Activated CD4-positive, alpha-beta T cell treated with anti-CD3 and anti-CD28 coated beads, Interleukin-2, Interleukin-4, amounts not matched to agents 100 ng/mL and 50 ng/mL, durations not matched to agents 16 hours and 8 hours (primary cell): ENCODE measurements around the gene ATG2A.

Experiments used
- DNase-seq: peaks from one replicate; pipeline ENCODE4 v3.0.0-alpha.2; 2020; ENCODE audit warnings: low spot score

ATG2A gene

DNA sequence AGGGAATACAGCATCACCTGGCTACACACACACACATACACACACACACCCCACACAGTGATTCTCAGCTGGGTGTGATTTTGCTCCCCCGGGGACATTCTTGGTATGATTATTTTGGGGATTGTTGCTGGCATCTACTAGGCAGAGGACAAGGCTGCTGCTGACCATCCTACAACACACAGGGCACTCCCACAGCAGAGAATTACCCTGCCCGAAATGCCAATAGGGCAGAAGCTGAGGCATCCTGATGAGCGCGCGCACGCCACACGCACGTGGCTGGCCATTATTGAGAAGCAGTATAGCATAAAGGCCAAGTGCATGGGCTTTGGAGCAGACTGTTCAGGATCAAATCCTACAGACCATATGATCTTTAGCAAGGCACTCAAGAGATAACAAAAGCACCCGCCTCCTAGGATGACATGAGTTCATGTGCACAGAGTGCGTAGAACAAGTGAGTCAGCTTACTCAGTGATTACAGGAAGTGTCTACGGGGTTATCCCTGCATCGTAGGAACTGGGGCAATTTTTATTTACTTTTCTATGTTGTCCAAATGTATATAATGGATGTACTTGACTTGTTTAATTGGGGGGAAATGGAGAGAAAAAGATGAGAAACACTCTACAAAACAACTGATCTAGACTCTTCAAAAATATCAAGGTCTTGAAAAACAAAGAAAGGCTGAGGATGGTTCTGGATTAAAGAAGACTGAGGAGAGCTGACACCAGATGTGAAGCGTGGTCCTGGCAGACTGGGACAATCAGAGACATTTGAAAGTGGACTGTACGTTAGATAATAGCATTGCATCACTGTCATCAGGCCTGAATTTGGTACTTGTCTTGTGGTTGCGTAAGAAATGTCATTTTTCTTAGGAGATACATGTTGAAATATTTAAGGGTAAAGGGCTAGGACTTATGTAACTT, 31.4 kb downstream of the ATG2A start:
- peak; percentile 60 for DNase-seq

DNA sequence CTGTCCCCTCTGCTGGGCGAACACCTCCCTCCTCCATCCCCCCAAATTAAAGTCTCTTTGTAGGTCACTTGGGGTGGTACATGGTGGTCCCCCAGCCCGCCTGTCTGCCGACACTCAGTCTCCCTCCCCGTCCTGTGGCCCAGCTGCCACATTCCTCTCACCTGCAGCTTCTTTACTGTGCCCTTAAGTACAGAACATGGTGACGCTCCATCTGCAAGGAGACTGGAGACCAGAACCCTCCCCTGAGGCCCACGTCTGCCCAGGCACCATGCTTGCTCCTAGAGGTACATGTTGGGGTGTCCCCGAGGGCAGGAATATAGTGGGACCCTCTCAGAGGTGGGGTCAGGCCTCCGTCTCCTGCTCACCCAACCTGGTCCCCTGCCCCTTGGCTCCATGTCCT, 33.0 kb downstream of the ATG2A start:
- DNase-seq = no peak

DNA sequence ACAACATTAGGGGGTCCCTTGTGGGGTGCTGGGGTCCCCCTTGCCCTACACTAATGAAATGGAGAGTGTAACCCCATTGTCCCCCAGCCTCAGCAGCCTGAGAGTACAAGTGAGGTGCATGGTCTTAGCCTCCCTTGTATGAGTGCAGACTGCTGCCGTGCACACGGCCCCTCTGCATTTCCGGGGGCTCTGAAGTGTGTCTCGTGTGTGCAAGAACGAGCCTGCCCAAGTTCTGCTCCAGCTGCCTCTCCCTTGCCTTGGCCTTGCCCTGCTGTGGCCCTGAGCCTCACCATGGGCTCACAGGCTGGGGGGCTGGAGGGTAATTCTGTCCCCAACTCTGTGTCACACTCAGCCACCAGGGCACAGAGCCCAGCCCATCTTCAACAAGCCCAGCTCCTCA, 33.4 kb downstream of the ATG2A start:
- no peak for DNase-seq

DNA sequence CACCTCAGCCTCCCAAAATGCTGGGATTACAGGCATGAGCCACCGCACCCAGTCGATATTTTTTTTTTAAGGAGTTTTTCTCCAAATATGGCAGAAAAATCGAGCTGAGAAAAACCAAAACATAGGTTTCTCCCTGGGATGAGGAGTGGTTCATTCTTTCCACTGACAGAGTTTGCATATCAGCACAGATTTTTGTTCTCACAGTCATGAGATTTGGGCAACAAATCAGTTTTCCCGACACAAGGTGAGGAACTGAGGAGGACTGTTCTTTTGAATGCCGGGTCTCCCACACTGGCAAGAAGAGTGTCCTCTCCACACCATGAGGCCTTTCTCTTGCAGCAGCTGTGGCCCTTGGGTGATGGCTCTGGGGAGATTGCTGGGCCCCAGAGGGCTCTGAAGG, 34.8 kb downstream of the ATG2A start:
- DNase-seq = no peak

DNA sequence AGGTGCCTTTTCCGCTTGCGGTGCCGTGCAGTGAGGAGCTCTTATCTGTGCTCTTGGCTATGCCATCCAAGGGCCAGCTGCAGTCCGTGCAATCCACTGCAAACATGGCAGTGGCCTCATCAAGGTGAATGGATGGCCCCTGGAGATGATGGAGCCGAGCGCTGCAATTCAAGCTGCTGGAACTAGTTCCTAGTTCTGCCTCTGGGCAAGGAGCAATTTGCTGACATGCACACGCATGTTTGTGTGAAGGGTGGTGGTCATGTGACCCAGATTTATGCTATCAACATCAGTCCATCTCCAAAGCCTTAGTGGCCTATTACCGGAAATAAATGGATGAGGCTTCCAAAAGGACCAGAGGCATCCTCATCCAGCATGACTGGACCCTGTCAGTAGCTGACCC, 35.5 kb downstream of the ATG2A start:
- DNase-seq = no peak

DNA sequence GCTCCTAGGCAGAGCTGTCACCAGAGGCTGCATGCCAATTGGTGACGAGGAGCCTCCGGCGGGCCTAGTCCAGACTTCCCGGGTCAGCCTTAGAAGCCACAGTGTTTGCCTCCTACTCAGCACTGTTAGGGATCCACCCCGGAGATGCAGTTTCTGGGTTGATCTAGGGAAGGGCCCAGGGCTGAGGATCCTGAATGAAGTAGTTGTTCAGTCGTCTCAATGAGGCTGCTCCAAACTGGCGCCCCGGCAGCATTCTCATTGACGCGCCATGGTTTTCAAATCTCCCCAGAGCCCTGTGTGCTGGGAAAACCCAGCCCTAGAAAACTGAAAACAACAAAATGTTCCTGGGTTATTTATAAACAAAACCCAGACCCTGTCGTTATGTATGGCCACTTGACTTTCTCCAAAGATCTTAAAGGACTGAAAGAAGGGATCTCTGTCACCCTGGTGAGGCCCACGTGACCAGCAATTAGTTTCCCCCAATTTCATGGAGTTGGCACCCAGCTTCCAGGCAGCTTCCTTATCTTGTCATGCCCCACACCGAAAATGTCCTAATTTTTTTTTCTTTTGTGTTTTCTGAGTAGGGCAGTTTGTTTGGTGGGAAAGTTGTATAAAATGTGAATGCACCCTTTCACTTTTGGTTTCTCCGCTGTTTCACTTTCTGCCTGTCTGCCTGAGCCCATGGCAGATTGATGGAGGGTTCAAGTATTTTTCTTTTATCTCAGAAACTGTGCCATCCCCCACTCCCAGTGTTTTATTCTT, 36.6 kb downstream of the ATG2A start:
- peak; percentile 60 for DNase-seq

DNA sequence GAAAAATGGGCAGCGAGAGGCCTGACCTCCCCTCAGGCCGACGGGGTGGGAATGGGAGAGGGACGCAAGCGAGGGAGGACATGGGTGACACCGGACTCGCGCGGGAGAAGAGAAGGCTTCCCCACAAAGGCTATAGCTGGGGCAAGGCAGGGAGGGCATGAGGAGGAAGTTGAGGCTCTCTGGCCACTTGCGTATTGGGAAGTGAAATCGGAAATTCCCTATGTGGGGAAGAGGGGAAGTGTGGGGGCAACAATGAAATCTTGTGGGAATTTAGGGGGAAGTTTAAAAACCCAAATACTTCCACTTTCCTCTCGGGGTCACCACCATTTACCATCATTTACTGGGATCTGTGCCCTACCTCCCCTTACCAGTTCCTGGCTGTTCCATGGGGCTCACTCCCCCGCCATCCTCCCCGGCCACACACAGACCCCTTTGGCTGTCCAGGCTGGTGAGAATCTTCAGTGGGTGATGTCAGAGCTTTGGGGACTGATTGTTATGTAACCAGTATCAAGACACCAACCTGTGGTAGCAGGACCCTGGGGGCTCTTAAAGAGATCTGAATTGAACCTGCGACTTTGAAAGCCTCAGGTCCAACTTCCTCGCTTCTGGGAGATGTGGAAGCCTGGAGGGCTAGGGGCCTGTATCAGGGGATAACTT, 37.6 kb downstream of the ATG2A start:
- no peak for DNase-seq

DNA sequence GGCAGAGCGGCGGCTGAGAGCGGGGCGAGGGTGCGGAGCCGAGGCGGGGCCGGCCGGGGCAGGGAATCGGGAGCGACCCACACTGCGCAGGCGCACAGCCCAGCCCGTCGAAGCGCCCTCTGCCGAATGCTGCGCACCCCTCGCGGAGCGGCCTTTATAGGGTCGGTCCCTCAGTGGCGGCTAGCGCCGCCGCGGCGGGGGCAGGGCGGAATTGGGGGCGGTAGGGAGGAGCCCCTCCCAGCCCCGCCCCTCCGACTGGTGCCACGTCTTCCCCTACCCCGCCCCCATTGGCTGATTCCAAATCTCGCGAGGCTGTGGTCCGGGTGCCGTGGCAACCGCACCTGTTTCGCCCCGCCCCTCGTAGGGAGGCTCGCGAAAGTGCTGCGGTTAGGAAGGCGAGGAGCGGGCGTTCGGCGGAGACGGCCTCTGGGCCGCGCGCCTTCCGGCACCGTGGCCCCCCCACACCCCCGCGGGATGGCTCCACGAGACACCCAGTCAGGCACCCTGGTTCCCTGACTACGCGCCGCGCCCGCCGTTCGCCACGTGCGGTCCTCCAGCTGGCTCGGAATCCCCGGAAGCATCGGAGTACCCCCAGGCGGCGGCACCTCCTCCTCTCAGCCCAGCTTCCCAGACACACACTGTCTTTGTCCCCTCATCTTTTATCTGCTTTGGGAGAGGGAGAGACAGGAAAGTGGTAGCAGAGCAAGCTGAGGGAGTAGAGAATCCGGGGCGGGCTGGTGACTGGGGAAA, 38.3 kb downstream of the ATG2A start, which contains the start of gene EHD1:
TSS of gene EHD1 (minus strand) at position 128 of the 750 bp plus-strand sequence. CDS start 157 bp downstream, outside the sequence.
- peak; percentile 100 for DNase-seq

DNA sequence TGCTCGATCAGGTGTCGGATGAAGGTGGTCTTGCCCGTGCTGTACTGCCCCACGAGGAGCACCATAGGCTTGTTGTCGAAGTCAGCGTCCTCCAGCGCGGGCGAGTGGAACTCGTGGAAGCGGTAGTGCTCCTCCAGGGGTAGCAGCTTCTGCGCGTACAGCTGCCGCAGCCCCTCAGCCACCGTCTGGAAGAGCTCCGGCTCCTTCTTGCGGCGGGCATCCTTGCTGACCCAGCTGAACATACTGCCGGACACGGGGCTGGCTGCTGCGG, 38.9 kb downstream of the ATG2A start:
- DNase-seq = no peak

DNA sequence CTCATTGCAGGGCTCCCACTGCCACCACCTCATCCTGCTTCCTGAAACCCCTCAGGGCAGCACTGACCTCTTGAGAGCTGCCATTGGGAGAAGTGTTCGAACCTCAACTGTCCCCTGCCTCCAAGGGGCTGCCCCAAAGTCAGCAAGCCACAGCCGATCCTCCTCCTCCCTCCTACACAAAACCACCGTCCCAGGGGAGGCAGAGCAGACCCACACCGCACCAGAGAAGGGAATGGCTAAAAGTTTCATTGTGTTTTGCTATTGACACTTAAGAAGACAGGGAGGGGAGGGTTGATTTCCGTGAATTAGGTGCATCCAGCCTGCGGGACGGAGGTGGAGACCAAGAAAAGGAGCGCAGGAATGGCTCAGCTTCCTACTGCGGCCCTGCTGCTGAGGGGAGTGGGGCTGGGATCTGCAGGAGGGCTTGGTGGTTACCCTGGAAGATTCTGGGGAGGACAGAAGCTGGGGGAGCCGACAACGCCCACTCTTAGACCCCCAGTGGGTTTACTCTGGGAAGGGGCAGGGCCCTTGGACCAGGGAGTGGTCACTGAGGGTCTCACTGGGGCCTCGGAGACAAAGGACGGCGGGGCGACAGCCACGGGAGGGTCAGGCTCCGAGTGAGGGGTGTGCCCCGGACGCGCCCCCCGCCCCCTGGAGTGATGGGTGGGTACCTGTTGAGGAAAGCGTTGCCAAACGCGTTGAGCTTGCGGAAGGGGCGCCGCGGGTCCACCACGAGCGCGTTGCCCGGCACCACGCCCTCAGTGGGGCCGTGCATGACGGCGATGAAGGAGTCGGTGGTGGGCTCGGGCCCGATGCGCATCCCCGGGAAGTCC, 39.4 kb downstream of the ATG2A start:
- no peak for DNase-seq

DNA sequence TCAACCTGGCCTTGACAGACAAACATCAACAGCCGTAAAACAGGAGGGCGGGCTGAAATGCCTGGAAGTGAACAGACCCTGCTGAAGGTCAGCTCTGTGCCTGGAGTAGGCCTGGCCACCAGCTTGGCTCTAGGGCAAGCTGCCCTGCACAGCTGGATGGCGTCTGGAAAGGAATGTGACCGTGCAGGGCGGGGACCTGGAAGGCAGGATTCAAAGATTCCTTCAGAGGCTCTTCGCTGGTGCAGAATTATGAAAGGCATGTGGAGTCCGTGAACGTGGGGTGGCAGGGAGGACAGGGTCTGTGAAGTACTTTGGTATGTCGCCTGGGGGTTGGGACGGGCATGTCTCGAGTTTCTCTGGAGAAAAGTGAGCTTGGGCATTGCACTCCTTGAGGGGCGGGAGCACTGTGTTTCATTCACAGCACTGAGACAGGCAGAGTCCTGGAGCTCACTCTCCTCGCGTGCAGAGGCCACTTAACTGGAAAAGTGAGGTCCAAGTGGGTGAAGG, 40.1 kb downstream of the ATG2A start:
- no peak for DNase-seq

DNA sequence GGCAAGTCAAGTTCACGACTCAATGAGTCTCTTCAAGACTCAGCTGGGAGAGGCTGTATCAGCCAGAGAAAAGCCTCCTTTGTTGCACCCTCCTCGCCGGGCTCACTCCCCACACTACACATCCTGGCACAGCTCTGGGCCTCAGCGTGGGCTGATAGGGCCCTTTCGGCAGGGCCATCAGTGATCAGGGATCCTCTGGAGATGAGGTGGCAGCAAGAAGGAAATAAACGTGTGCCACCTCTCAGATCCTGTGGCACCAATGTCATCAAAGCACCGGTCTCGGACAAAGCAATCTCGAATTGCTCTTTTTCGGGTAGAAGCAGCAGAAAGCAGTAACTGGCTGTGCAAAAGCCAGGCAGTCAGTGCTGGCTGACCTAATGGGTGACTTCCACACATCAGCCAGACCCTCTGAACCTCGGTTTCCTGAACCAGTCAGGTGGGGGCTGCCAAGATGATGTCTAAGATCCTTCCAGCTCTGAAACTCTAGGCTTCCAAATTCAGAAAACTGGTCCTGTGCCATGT, 40.7 kb downstream of the ATG2A start:
- no peak for DNase-seq

DNA sequence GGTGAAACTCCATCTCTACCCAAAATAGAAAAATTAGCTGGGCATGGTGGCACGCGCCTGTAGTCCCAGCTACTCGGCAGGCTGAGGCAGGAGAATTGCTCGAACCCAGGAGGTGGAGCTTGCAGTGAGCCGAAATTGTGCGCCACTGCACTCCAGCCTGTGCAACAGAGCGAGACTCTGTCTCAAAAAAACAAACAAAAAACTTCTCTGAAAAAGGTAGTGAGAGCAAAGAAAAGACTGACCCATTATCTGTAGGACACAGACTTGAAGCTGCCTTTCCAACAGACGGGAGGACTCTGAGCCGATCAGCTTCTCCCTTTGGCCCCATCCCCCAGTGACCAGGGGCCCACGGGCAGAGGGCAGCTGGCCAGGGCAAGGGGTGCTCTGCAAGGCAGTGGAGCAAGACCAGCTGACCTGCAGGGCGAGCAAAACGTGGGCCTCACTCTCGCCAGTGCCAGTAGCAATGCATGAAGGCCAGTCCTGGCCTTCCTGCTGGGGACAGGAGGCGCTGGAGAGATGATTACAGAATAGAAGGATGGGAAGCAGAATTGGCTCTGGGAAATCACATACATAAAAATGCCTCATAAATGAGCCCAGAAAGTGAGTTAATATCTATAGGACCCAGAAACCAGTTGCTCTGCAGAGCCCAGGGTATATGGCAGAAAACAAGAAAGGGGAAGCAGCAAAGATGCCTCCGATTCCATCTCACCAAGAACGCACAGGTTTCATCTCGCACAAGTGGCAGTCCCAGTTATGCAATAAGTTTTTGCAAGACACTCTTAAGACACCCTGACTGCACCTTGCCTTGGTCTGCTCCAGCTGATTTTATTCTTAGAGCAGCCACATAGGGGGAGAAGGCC, 41.4 kb downstream of the ATG2A start:
- no peak for DNase-seq

DNA sequence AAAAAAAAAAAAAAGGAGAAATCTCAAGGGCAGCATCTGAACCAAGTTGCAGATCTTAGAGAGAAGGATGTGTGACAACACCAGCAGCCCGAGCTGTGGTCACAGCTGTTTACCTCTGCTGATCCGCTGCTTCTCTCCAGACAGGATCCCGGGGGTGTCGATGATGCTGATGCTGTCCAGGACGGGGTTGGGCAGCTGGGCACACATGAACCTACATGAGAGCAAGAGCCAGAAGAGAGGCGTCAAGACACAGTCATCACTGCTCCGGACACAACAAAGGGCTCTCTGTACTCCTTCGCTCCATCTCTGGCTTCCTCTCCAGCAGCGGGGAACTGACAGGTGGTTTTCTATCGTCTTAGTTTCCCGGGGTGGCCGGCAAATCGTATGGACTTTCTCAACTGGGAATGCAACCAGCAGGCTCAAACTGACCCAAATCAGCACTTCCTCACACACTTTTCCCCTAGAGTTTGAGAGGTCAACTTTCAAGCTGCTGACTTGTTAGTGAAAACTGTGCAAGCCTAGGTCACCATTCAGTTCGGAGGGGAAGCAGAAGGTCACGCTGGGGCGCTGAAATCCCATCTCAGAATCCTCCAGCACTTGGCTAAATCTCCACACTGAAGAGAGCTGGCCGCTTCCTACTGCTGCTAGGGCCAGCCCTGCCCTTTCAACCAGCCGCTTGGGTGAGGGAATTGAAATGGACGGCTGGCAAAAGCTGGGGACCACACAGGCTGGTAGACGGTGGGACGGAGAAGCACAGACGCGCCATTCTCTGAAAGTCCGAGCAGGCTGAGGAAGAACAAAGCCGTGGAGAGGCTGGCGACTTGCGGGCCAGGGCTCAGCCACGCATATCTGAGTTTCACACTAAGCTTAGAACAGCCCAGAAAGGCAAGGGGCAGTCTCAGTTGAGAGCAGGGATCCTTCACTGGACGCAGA, 42.4 kb downstream of the ATG2A start:
- no peak for DNase-seq

DNA sequence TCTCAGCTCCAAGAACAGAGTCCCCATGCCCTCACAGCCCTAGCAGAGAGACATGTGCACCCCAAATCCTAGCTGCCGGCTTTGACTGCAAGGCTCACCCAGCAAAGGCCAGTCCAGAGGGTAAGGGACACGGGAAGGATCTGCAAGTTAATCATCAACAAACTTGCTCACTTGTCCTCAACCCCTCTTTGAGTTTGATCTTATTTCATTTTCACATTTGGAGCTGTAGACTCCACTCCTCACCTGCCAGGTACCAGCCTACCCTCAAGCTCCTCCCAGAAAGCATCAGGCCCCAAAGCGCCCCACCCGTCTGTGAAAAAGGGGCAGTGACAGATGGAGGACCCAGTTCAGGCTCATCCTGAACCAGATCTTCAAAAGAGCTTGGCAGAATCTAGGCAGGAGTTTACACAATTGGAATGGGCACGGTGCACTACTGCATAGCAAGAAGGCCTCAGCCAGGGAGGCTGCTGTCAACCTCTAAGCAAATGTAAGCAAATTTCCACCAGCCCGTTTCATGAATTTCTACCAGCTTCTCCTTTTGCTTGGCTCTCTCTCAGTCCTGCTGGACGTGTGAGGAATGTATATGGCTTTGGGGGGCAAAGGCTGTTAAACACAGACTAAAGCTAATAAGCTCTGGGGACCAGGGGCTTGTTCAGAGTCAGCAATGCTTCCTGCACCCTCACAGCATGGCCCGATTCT, 44.1 kb downstream of the ATG2A start:
- no peak for DNase-seq

DNA sequence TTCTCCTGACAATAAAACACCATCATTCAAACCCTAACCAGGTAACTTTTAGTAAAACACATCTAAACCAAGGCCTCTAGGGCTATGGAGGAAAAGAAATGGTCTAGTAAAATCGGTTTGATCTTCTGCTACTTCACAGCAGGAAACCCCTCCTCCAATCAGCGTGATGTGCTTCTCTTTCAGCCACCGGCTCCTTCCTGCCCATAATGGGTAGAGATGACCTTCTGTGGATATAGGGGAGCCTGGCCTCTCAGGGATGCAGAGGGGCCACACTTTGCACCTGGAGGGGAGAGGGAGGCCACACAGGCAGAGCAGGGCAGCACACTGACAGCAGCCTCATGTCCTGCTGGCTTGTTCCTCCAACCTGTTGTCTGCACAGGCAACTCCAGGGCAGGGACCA, 45.5 kb downstream of the ATG2A start:
- DNase-seq = no peak

DNA sequence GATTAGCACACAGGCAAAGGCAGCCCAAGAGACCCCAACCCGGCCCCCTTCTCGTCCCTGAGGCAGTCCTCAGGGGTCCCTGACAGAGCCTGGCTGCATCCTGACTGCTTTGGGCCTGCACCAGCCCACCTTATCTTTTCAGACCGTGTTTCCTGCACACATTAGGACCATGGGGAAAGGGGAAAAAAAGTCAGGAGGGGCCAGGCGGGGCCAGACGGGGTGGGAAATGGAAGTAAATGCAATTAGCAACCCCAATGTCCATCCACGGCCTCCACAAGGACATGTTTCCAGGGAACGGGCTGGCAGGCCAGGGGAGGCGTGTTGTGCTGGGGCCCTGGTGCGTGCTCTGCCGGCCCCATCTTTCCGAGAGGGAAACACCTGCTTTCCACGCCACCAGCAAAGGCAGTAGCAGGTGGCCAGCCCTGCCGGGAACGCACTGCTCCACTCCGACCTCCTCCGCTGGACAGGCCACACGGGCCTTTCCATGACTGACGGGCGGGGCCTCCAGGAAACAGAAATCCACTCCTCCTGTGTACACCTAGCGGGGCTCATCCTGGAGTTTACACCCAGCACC, 46.0 kb downstream of the ATG2A start:
- DNase-seq = no peak
